Heart right ventricle (tissue), 16 donors: ENCODE data around the gene TECRL. TPM values are rescaled to one million over a fixed set of nuclear protein-coding genes. Genes with fewer than 3 reads are reported as not detected.

Source experiments
- ATAC-seq, 8 donors: fragments of 200-7000 bp; cut with Tn5 transposase; one replicate each; pipeline ENCODE4 v1.9.1; 2020; ENCODE audit warnings: mild to moderate bottlenecking in 8 of 8, moderate library complexity in 8 of 8, moderate number of reproducible peaks in 1 of 8
- DNase-seq, 2 donors: peaks; one replicate each; pipeline ENCODE4 v3.0.0-alpha.2; 2020
- H3K27ac ChIP-seq, 10 donors: fragments of 200-600 bp; sonication (generic) in 2 of 10; one replicate each; pipeline versions ENCODE4 v1.5.0 to v1.8.0; 2020 to 2022; ENCODE audit warnings: mild to moderate bottlenecking in 3 of 10
- H3K27me3 ChIP-seq, 7 donors: fragments of 200-600 bp; one replicate each; pipeline ENCODE4 v1.8.0; 2021 to 2022; ENCODE audit warnings: mild to moderate bottlenecking in 2 of 7
- H3K36me3 ChIP-seq, 9 donors: fragments of 200-600 bp; sonication (generic) in 1 of 9; one replicate each; pipeline versions ENCODE4 v1.5.0 to v1.8.0; 2020 to 2022; ENCODE audit warnings: mild to moderate bottlenecking in 2 of 9
- H3K4me1 ChIP-seq, 9 donors: fragments of 200-600 bp; sonication (generic) in 1 of 9; one replicate each; pipeline versions ENCODE4 v1.5.0 to v1.8.0; 2020 to 2022; ENCODE audit warnings: mild to moderate bottlenecking in 4 of 9
- H3K4me3 ChIP-seq, 10 donors: fragments of 200-600 bp; sonication (generic) in 2 of 10; one replicate each; pipeline versions ENCODE4 v1.5.0 to v1.8.0; 2020 to 2022; ENCODE audit warnings: mild to moderate bottlenecking in 7 of 10, moderate library complexity in 2 of 10
- H3K9me3 ChIP-seq, 11 donors: fragments of 200-600 bp in 10 of 11; sonication (generic) in 2 of 11; one replicate each; pipeline versions ENCODE4 v1.5.0 to v1.8.0; 2013 to 2022; ENCODE audit warnings: mild to moderate bottlenecking in 2 of 11, control low read depth in 1 of 11, moderate library complexity in 1 of 11
- CTCF ChIP-seq, 9 donors: fragments of 200-600 bp; sonication (generic) in 2 of 9; IDR thresholded peaks; one replicate each; pipeline versions ENCODE4 v1.5.0 to v1.8.0; 2021 to 2022; ENCODE audit warnings: antibody characterized with exemption in 9 of 9, mild to moderate bottlenecking in 5 of 9, moderate library complexity in 1 of 9
- WGBS, 2 donors: extraction: QIAGEN DNeasy Blood & Tissue Kit; methylation state at CpG; one replicate each; pipeline ENCODE4 v1.1.7; 2013; ENCODE audit warnings: inconsistent platforms in 1 of 2; 5-methylcytosine and 5-hydroxymethylcytosine counted together
- intact Hi-C, 10 donors: fragments of 100-400 bp; cut with DNase I; formaldehyde crosslinking; loops; one replicate each; pipeline versions ENCODE4 v1.11.1 to v1.14.2; 2022
- polyA plus RNA-seq, 2 donors: library from polyadenylated mRNA; stranded (reverse); fragments of 200-250 nt; gene quantifications; one replicate each; pipeline ENCODE4 v1.2.3, GENCODE V29; 2013
- total RNA-seq, 10 donors: library from RNA; stranded (reverse); fragmentation: NEBNext Ultra II Directional in 3 of 10; extraction: Animal tissue kit (Norgen Biotek cat#: 25700) in 3 of 10; gene quantifications; one replicate each; pipeline versions ENCODE4 v1.2.1 to v1.2.4, GENCODE V29; 2021 to 2023
- donor health status: Arrhythmogenic right ventricular cardiomyopathy.
- donor health status: ischemic (EF 13 %, LVEDD 7.1; RV severe dilation, severe dysfunction).
- donor health status: healthy with polysubstance abuse.
- donor health status: DM: no; HTN: yes; CAD: no.
- donor health status: DM: no; HTN: no; CAD: no.
- donor health status: ischemic (EF 25% LVEDD 6.9; RV normal size, moderate dysfunction).
- donor health status: ischemic (EF 25% LVEDD 5.7; RV mildly dilated, moderate dysfunction).
- donor health status: healthy.
- donor health status: DM: yes; HTN: yes; CAD: no.
- donor health status: Ischemic cardiomyopathy.
- donor health status: ischemic (EF 35%, LVEDD 5.7; RV mildly dilated, moderate dysfunction).
- donor health status: nonischemic (EF 11% LVEDD 7.7; RV severe dilation, severe dysfunction).
- donor health status: DM: yes; HTN: yes; CAD: no.
- donor health status: PGD.
- donor health status: ischemic (EF 29% LVEDD 5.4; RV normal size, mild dysfunction).
- donor health status: nonischemic (EF 23%, LVEDD 6.1; RV moderate dilation, normal function).

The TECRL gene
- total and polyA plus RNA-seq, 12 donors, result 112 to 1,257 (median 1,046) TPM

DNA sequence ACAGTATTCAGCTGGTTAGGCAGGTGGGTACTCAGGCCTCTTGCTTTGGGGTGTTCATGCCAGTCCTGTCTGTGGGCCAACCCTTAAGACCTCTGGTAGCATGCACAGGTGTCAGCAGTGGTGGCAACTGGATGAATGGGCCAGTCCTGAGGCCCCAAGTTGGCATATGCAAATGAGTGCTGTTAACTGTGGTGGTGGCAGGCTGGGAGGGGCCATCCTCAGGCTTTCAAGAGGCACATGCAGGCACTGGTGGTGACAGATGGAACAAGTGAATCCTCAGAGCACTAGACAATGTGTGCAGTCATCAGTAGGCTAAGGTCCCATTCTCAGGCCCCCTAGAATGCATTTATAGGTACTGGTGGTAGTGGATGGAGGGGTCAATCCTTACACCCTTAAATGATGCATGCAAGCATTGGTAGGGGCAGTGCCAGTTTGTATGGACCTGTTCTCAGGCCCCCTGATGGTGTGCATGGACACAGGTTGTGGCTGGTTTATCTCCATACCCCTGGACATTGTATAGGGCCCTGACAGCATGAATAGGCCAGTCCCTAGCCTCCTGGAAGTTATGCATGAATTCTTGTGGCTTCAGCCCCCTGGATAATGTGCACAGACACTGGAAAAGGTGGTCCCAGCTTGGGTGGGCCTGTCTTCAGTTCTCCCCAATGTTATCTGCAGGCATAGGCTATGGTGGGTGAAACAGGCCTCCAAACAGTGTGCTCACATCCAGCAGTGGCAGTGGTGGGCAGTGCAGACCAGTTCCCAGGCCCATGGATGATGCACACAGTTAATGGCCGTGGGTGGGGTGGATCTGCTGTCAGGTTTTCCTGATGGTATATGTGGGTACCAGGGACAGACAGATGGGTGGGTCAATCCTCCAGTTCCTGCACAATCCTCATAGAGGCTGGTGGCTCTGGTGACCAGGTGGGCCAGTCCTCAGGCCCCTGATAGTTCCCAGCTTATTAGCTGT is 24.7 kb downstream of the TECRL start:
- no peak for DNase-seq
- no peak overlapping the region for H3K4me3 ChIP-seq

DNA sequence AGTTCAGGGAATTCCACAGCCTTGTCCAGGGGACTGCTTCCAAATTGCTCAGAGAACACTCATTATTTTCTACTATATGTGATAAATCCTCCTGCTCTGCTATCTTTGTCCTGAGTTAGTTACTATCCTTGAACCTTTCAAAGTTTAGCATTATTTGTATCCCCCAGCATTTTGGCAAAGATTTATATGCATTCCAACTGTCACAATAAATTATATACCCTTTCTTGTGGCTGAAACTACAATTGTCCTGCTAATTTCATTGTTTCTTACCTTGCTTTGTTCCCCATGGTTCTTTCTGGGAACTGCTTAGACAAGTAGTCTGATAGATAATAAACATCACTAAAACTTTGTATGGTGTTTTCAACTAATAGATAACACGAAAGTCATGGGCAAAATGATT is 40.5 kb downstream of the TECRL start:
- intact Hi-C loops, result no loop called here
- no peaks in the 10 kb centered on the region for H3K36me3 ChIP-seq
- H3K27ac ChIP-seq, result no peak overlapping the region
- 66 to 67% methylated on average over 1 of the region's 1 CpG for WGBS, 2 donors
- no peaks in the 10 kb centered on the region for H3K27me3 ChIP-seq
- H3K4me1 ChIP-seq, result peaks cover 0 to 5% (median 0%) of the 10 kb centered on the region in 9 donors
- no peak for TF ChIP-seq CTCF (IDR thresholded peaks at IDR 0.05)
- no peak overlapping the region for H3K4me3 ChIP-seq
- no peak for DNase-seq
- no peak for ATAC-seq
- peaks cover 0 to 15% (median 0%) of the 10 kb centered on the region in 11 donors for H3K9me3 ChIP-seq

More for the DNA sequence above, 24.7 kb downstream of the TECRL start:
- TF ChIP-seq CTCF (IDR thresholded peaks at IDR 0.05), result no peak
- Histone ChIP-seq H3K27me3 (no peaks in the 10 kb centered on the region), H3K9me3 (no peaks in the 10 kb centered on the region), H3K4me1 (peaks cover 0 to 30% (median 0%) of the 10 kb centered on the region in 9 donors), H3K36me3 (no peaks in the 10 kb centered on the region), H3K27ac (no peak overlapping the region)
- peak; percentile 22 to 75 (median 46) for ATAC-seq
- intact Hi-C loops, result no loop called here
- 80 to 81% methylated on average over 1 of the region's 1 CpG for WGBS, 2 donors

- no peaks in the 10 kb centered on the region for H3K36me3 ChIP-seq
- DNase-seq (no peak), ATAC-seq (peak in 5 of 8 donors; percentile 28 to 70 (median 46))
- H3K4me3 ChIP-seq, result no peak overlapping the region
- intact Hi-C loops, result no loop called here
- H3K27ac ChIP-seq, result peak overlapping the region in 4 of 10 donors; percentile 9 to 59 (median 48)
- no peak for TF ChIP-seq CTCF (IDR thresholded peaks at IDR 0.05)
- H3K4me1 ChIP-seq, result peaks cover 0 to 14% (median 0%) of the 10 kb centered on the region in 9 donors
- no peaks in the 10 kb centered on the region for H3K27me3 ChIP-seq
- H3K9me3 ChIP-seq, result peaks cover 0 to 15% (median 0%) of the 10 kb centered on the region in 11 donors
Measured at GRCh38 chr4:64361399-64361740, 47.9 kb downstream of the TECRL start.

GRCh38 chr4:64360664-64361398 is 48.4 kb downstream of the TECRL start:
- Histone ChIP-seq H3K9me3 (peaks cover 0 to 12% (median 0%) of the 10 kb centered on the region in 11 donors), H3K36me3 (no peaks in the 10 kb centered on the region), H3K4me1 (peaks cover 0 to 14% (median 0%) of the 10 kb centered on the region in 9 donors), H3K27me3 (no peaks in the 10 kb centered on the region), H3K27ac (peak overlapping the region in 6 of 10 donors; percentile 9 to 59 (median 32)), H3K4me3 (no peak overlapping the region)
- 83 to 86% methylated on average over 8 of the region's 8 CpGs for WGBS, 2 donors
- DNase-seq (no peak), ATAC-seq (peak; percentile 26 to 79 (median 32))
- intact Hi-C loops, result no loop called here
- no peak for TF ChIP-seq CTCF (IDR thresholded peaks at IDR 0.05)
